Measurements from ENCODE around the gene CHRNB1.

DNA sequence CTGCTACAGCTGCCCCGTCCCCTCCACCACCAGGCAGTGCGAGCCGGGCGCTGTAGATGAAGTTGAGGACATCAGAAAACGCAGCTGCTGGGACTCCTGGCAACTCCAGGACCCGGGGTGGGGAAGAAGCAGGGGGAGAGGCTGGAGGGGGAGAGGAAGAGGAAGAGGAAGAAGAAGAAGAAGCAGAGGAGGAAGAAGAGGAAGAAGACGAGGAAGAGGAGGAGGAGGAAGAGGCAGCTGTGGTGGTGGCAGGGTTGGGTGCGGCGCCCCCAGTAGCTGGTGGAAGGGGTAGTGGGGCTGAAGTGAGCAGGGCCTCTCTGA is 21.4 kb downstream of the CHRNB1 start:
- TF ChIP-seq, protein P1, sequence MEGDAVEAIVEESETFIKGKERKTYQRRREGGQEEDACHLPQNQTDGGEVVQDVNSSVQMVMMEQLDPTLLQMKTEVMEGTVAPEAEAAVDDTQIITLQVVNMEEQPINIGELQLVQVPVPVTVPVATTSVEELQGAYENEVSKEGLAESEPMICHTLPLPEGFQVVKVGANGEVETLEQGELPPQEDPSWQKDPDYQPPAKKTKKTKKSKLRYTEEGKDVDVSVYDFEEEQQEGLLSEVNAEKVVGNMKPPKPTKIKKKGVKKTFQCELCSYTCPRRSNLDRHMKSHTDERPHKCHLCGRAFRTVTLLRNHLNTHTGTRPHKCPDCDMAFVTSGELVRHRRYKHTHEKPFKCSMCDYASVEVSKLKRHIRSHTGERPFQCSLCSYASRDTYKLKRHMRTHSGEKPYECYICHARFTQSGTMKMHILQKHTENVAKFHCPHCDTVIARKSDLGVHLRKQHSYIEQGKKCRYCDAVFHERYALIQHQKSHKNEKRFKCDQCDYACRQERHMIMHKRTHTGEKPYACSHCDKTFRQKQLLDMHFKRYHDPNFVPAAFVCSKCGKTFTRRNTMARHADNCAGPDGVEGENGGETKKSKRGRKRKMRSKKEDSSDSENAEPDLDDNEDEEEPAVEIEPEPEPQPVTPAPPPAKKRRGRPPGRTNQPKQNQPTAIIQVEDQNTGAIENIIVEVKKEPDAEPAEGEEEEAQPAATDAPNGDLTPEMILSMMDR (IDR thresholded peaks at IDR 0.05) = no peak
- TF ChIP-seq EZH2phosphoT487 (IDR thresholded peaks at IDR 0.05) (no peak), EZH2 (IDR thresholded peaks at IDR 0.05) (no peak)
